ENCODE results near the gene PLA2G7. TPM values are rescaled to one million over a fixed set of nuclear protein-coding genes. Genes with fewer than 3 reads are reported as not detected.
"Not testable (repeated sequence)": the region's sequence is repeated elsewhere in the genome, so short reads cannot be mapped to it uniquely, and the experiment has no call there.

The PLA2G7 gene
- total RNA-seq, 1 experiment from 2014 or later: 0.41 TPM

DNA sequence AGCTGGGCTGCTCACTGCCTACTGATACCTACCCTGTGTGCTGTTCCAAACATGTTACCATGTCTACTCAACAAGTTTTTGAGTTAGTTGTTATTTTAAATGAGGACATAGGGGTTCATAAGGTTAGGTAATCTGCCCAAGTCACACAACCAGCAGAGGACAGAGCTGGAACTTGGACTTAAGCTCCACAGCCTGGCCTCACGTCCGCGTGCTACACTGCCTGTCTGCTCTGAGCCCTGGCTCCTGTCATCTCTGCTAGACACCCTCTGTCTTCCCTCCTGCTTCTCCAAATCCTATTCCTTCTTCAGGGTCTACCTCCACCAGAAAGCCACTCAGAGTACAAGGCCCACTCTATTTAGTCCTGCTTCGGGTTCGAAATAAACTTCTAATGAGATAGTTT lies 29.8 kb upstream of the PLA2G7 start:
- Histone ChIP-seq H3K4me1 (ENCODE audit: control insufficient read depth, insufficient read depth, low read length) (no peaks in the 10 kb centered on the region), H3K4me3 (ENCODE audit: low read depth in 2 of 2, low read length in 2 of 2) (no peak overlapping the region), H3K9me3 (ENCODE audit: control insufficient read depth, insufficient read depth, low read depth, low read length) (no peaks in the 10 kb centered on the region), H3K27ac (ENCODE audit: low read length) (no peak overlapping the region), H3K27me3 (ENCODE audit: control insufficient read depth, insufficient read depth, low read length) (no peaks in the 10 kb centered on the region), H3K36me3 (ENCODE audit: control insufficient read depth, insufficient read depth, low read length) (no peaks in the 10 kb centered on the region)
- ChIA-PET POLR2A (no interaction called here), CTCF (no interaction called here)
- DNase-seq (ENCODE audit: low read depth, low spot score): no peak
- TF ChIP-seq, protein P1, sequence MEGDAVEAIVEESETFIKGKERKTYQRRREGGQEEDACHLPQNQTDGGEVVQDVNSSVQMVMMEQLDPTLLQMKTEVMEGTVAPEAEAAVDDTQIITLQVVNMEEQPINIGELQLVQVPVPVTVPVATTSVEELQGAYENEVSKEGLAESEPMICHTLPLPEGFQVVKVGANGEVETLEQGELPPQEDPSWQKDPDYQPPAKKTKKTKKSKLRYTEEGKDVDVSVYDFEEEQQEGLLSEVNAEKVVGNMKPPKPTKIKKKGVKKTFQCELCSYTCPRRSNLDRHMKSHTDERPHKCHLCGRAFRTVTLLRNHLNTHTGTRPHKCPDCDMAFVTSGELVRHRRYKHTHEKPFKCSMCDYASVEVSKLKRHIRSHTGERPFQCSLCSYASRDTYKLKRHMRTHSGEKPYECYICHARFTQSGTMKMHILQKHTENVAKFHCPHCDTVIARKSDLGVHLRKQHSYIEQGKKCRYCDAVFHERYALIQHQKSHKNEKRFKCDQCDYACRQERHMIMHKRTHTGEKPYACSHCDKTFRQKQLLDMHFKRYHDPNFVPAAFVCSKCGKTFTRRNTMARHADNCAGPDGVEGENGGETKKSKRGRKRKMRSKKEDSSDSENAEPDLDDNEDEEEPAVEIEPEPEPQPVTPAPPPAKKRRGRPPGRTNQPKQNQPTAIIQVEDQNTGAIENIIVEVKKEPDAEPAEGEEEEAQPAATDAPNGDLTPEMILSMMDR (IDR thresholded peaks at IDR 0.05): no peak
- TF ChIP-seq TCF7L2 (IDR thresholded peaks at IDR 0.05; ENCODE audit: low read depth, low read length) (no peak), SIN3A (IDR thresholded peaks at IDR 0.05; ENCODE audit: borderline replicate concordance, insufficient read depth, low read depth, low read length) (no peak), POLR2AphosphoS5 (IDR thresholded peaks at IDR 0.05; ENCODE audit: low read depth, low read length) (no peak)
- TF ChIP-seq, protein P2, sequence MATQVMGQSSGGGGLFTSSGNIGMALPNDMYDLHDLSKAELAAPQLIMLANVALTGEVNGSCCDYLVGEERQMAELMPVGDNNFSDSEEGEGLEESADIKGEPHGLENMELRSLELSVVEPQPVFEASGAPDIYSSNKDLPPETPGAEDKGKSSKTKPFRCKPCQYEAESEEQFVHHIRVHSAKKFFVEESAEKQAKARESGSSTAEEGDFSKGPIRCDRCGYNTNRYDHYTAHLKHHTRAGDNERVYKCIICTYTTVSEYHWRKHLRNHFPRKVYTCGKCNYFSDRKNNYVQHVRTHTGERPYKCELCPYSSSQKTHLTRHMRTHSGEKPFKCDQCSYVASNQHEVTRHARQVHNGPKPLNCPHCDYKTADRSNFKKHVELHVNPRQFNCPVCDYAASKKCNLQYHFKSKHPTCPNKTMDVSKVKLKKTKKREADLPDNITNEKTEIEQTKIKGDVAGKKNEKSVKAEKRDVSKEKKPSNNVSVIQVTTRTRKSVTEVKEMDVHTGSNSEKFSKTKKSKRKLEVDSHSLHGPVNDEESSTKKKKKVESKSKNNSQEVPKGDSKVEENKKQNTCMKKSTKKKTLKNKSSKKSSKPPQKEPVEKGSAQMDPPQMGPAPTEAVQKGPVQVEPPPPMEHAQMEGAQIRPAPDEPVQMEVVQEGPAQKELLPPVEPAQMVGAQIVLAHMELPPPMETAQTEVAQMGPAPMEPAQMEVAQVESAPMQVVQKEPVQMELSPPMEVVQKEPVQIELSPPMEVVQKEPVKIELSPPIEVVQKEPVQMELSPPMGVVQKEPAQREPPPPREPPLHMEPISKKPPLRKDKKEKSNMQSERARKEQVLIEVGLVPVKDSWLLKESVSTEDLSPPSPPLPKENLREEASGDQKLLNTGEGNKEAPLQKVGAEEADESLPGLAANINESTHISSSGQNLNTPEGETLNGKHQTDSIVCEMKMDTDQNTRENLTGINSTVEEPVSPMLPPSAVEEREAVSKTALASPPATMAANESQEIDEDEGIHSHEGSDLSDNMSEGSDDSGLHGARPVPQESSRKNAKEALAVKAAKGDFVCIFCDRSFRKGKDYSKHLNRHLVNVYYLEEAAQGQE (IDR thresholded peaks at IDR 0.05; ENCODE audit: insufficient read depth in 1 of 2, low read depth in 2 of 2, low read length in 1 of 2): no peak
- BruUV-seq (replicated peaks): no TSS peak
- ATAC-seq: no peak
- in situ Hi-C loops (cut with HindIII; ENCODE audit: low pct_unique_long_range_greater_than_20kb, low sequenced_read_pairs): no loop called here
- intact Hi-C loops (cut with micrococcal nuclease; ENCODE audit: unreplicated experiment): no loop called here

DNA sequence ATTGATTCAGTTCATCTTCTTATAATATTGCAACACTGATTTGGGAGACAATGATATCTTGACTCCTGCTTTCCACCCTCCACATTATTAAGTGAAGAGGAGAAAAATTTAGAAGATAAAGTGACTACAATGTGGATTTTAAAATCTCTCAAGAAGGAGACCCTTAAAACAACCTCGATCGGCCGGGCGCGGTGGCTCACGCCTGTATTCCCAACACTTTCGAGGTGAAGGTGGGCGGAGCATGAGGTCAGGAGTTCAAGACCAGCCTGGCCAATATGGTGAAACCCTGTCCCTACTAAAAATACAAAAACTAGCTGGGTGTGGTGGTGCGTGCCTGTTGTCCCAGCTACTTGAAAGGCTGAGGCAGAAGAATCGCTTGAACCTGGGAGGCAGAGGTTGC lies 29.1 kb upstream of the PLA2G7 start:
- CTCF ChIA-PET; DNase-seq (ENCODE audit: low read depth, low spot score); POLR2A ChIA-PET; H3K27me3 ChIP-seq (ENCODE audit: control insufficient read depth, insufficient read depth, low read length); H3K27ac ChIP-seq (ENCODE audit: low read length); H3K9me3 ChIP-seq (ENCODE audit: control insufficient read depth, insufficient read depth, low read depth, low read length); intact Hi-C loops (cut with micrococcal nuclease; ENCODE audit: unreplicated experiment); in situ Hi-C loops (cut with HindIII; ENCODE audit: low pct_unique_long_range_greater_than_20kb, low sequenced_read_pairs); H3K36me3 ChIP-seq (ENCODE audit: control insufficient read depth, insufficient read depth, low read length); H3K4me1 ChIP-seq (ENCODE audit: control insufficient read depth, insufficient read depth, low read length); H3K4me3 ChIP-seq (ENCODE audit: low read depth in 2 of 2, low read length in 2 of 2); ATAC-seq; BruUV-seq (replicated peaks): not testable (repeated sequence)

DNA sequence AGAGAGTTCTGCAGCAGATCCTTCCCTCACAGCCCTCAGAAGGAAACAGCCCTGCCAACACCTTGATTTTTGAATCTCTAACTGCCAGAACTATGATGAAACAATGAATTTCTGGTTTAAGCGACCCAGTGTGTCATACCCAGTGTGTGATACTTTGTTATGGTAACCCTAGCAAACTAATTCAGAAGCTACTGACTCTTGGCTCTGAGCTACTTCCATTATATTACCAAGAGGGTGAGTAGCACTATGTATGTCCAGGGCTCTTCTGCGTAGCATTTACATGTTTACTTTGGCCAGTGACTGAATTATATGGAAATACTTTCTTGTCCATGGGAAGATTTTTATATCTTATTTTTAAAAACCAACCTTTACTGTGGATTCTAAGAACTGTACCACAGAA lies 28.3 kb upstream of the PLA2G7 start:
- Histone ChIP-seq H3K27ac (ENCODE audit: low read length) (no peak overlapping the region), H3K4me3 (ENCODE audit: low read depth in 2 of 2, low read length in 2 of 2) (no peak overlapping the region), H3K36me3 (ENCODE audit: control insufficient read depth, insufficient read depth, low read length) (no peaks in the 10 kb centered on the region), H3K9me3 (ENCODE audit: control insufficient read depth, insufficient read depth, low read depth, low read length) (no peaks in the 10 kb centered on the region), H3K27me3 (ENCODE audit: control insufficient read depth, insufficient read depth, low read length) (no peaks in the 10 kb centered on the region), H3K4me1 (ENCODE audit: control insufficient read depth, insufficient read depth, low read length) (no peaks in the 10 kb centered on the region)
- CTCF ChIA-PET: no interaction called here
- TF ChIP-seq SIN3A (IDR thresholded peaks at IDR 0.05; ENCODE audit: borderline replicate concordance, insufficient read depth, low read depth, low read length): no peak
- TF ChIP-seq, protein P1 (IDR thresholded peaks at IDR 0.05): no peak
- TF ChIP-seq, protein P2 (IDR thresholded peaks at IDR 0.05; ENCODE audit: insufficient read depth in 1 of 2, low read depth in 2 of 2, low read length in 1 of 2): no peak
- TF ChIP-seq TCF7L2 (IDR thresholded peaks at IDR 0.05; ENCODE audit: low read depth, low read length): no peak
- TF ChIP-seq POLR2AphosphoS5 (IDR thresholded peaks at IDR 0.05; ENCODE audit: low read depth, low read length): no peak
- intact Hi-C loops (cut with micrococcal nuclease; ENCODE audit: unreplicated experiment): no loop called here
- no TSS peak for BruUV-seq (replicated peaks)
- ATAC-seq: no peak
- POLR2A ChIA-PET: no interaction called here
- in situ Hi-C loops (cut with HindIII; ENCODE audit: low pct_unique_long_range_greater_than_20kb, low sequenced_read_pairs): no loop called here
- no peak for DNase-seq (ENCODE audit: low read depth, low spot score)

Measured in Panc1 (cell line).